NCI-H146 (cell line): ENCODE data around the gene EXOC3L2.
"Not testable (repeated sequence)": the region's sequence is repeated elsewhere in the genome, so short reads cannot be mapped to it uniquely, and the experiment has no call there.

ENCODE experiments used
- DNase-seq: peaks from one replicate; lab custom pipeline; 2025; lab: John Stamatoyannopoulos, UW

EXOC3L2 gene

GRCh38 chr19:45245334-45245787 is at the start of gene EXOC3L2:
Gene EXOC3L2 (minus strand): TSS chr19:45245407. CDS start chr19:45239045, 6,362 bp downstream.
- no peak for DNase-seq

- no peak for DNase-seq
Measured at GRCh38 chr19:45294291-45295029, 49.3 kb upstream of the EXOC3L2 start.

GRCh38 chr19:45293682-45294081 is 48.5 kb upstream of the EXOC3L2 start:
- DNase-seq: no peak

- DNase-seq: no peak
Measured at GRCh38 chr19:45291834-45292233, 46.6 kb upstream of the EXOC3L2 start.

- DNase-seq: no peak
Measured at GRCh38 chr19:45290381-45290931, 45.2 kb upstream of the EXOC3L2 start.

- no peak for DNase-seq
Measured at GRCh38 chr19:45283443-45284033, 38.3 kb upstream of the EXOC3L2 start.

- DNase-seq: no peak
Measured at GRCh38 chr19:45280471-45280961, 35.3 kb upstream of the EXOC3L2 start.

GRCh38 chr19:45279587-45280192 is 34.5 kb upstream of the EXOC3L2 start:
- DNase-seq: no peak

GRCh38 chr19:45278087-45278486 is 32.9 kb upstream of the EXOC3L2 start:
- no peak for DNase-seq

GRCh38 chr19:45276284-45276687 is 31.1 kb upstream of the EXOC3L2 start:
- peak; percentile 33 for DNase-seq

GRCh38 chr19:45275370-45275971 is 30.3 kb upstream of the EXOC3L2 start:
- no peak for DNase-seq

- DNase-seq: no peak
Measured at GRCh38 chr19:45273521-45273855, 28.3 kb upstream of the EXOC3L2 start.

- DNase-seq: no peak
Measured at GRCh38 chr19:45271735-45272108, 26.5 kb upstream of the EXOC3L2 start.

- DNase-seq: no peak
Measured at GRCh38 chr19:45271098-45271734, 26.0 kb upstream of the EXOC3L2 start.

GRCh38 chr19:45269939-45270338 is 24.7 kb upstream of the EXOC3L2 start:
- DNase-seq: not testable (repeated sequence)

GRCh38 chr19:45267296-45267695 is 22.1 kb upstream of the EXOC3L2 start:
- DNase-seq: no peak

- DNase-seq: no peak
Measured at GRCh38 chr19:45265375-45265774, 20.2 kb upstream of the EXOC3L2 start.

- DNase-seq: no peak
Measured at GRCh38 chr19:45264781-45265317, 19.6 kb upstream of the EXOC3L2 start.

- DNase-seq: no peak
Measured at GRCh38 chr19:45263013-45263412, 17.8 kb upstream of the EXOC3L2 start.

GRCh38 chr19:45262570-45262969 is 17.4 kb upstream of the EXOC3L2 start:
- DNase-seq: no peak

GRCh38 chr19:45258862-45259261 is 13.7 kb upstream of the EXOC3L2 start:
- DNase-seq: no peak

- no peak for DNase-seq
Measured at GRCh38 chr19:45256836-45257235, 11.6 kb upstream of the EXOC3L2 start.
